NK-92 treated with Interleukin-12 subunit alpha and Interleukin-12 subunit beta, amount 100 ng/mL, for 24 hours (cell line): ENCODE results near the gene DGCR6L.
"Not testable (repeated sequence)": the region's sequence is repeated elsewhere in the genome, so short reads cannot be mapped to it uniquely, and the experiment has no call there.

Experiments
- DNase-seq: peaks from one replicate; lab custom pipeline; 2025; lab: John Stamatoyannopoulos, UW

The DGCR6L gene

DNA sequence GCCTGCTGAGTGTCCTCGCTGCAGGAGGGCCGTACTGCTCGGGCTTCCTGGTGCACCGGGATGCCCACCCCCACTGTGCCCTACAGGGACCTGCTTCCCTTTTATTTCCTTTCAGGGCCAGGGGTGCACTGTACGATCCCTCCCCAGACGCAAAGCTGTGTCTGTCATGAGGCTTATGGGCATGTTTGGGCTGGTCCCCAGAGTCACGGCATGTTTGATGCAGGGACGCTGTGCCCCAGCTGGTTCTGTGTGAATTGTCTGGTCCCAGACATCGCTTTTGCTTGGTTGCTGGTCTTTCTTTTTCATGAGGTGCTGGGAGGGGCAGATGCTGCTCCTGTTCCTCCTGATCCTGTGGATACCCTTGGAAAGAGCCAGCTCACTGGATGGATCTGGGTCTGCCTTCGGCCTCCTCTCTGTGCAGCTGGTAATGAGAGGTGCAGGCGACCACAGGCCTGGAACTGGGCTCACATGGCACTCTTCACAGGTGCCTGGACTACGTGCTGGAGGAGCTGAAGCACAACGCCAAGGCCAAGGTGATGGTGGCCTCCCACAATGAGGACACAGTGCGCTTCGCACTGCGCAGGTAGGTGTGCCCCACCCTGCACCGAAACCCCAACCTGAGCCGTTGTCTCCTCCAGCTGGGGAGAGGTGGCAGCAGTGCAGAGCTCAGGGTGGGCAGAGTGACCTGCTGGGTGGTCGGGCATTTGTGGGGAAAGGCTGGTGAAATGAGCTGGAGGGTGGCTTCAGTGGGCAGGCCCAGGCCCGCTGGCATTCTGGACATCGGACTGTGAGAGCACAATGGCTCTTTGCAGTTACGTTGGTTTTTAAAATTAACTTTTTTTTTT, 10.8 kb downstream of the DGCR6L start:
- DNase-seq: not testable (repeated sequence)

DNA sequence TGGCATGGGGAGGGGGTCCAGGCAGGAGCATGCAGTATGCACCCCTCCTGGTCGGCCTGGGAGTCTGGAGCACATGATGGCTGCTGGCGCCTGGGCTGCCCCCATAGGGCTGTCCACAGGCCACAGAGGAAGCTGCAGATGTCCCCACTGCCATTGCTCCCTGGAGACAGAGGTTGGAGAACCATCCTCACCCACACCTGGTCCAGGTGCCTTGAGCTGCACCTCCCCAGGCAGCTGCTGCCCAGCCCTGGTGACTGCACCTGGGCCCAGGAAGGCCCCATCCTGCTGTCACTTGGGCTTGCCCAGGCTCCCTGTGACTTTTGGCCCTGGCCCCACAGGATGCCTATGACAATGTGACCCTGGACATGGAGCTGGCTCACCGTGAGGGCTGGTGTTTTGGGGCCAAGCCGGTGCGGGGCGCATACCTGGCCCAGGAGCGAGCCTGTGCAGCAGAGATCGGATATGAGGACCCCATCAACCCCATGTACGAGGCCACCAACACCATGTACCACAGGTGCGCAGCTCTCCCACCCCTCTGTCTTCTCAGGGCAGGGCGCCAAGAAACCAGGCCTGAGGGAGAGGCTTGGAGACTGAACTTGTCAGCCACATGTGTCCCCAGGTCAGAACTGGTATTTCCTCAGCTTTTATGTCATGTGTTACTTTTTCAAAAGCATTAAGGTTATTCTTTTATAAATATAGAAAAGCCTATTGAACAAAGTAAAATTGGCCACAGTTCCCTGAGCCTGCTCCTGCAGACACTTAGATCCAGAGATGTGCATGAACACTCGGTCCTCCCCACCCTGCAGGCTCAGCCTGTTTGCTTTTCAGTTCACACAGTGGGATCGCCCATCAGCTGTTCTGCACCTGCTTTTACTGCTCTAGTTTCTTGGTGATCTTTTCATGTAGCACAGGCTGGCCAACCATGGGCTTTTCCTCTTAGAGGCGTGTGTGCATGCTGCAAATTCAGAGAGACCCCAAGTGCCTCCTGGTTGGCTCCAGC, 12.1 kb downstream of the DGCR6L start:
- not testable (repeated sequence) for DNase-seq

DNA sequence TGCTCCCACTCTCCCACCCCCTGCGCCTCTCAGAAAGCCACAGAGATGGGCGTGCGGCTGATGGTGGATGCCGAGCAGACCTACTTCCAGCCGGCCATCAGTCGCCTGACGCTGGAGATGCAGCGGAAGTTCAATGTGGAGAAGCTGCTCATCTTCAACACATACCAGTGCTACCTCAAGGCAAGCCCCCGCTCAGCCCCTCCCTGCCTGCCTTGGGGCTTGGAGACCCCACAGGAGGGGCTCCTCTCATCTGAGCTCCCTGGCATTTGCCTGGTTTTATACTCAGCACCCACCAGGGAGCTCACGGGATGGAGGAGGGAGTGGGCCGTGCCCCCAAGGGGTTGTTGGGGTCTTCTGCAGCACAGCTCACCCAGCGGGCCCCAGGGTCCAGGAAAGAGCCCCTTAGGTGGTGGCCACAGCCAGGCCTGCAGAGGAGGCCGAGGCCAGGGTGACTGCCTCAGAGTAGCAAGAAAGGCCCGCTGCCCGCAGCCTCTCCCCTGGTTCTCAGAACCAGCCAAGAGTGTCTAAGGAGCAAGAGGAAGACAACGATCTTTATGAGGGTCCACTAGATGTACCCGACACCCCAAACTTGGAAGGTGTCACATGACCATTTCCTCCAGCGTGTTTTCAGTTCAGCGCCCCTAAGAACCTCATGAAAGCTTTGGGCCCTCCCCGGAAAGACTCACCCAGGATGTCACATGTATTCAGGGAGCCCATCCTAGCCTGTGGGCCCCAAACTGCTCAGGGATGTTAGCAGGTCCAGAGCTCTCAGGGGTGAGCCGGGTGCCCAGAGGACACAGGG, 13.0 kb downstream of the DGCR6L start:
- not testable (repeated sequence) for DNase-seq

- no peak for DNase-seq
Measured at GRCh38 chr22:20305894-20306645, 13.8 kb downstream of the DGCR6L start.

- not testable (repeated sequence) for DNase-seq
Measured at GRCh38 chr22:20305230-20305893, 14.5 kb downstream of the DGCR6L start.

GRCh38 chr22:20304646-20305045, 15.2 kb downstream of the DGCR6L start:
- DNase-seq: no peak

- not testable (repeated sequence) for DNase-seq
Measured at GRCh38 chr22:20303229-20303534, 16.7 kb downstream of the DGCR6L start.

- no peak for DNase-seq
Measured at GRCh38 chr22:20302438-20303228, 17.2 kb downstream of the DGCR6L start.

GRCh38 chr22:20299746-20300136, 20.1 kb downstream of the DGCR6L start:
- no peak for DNase-seq

DNA sequence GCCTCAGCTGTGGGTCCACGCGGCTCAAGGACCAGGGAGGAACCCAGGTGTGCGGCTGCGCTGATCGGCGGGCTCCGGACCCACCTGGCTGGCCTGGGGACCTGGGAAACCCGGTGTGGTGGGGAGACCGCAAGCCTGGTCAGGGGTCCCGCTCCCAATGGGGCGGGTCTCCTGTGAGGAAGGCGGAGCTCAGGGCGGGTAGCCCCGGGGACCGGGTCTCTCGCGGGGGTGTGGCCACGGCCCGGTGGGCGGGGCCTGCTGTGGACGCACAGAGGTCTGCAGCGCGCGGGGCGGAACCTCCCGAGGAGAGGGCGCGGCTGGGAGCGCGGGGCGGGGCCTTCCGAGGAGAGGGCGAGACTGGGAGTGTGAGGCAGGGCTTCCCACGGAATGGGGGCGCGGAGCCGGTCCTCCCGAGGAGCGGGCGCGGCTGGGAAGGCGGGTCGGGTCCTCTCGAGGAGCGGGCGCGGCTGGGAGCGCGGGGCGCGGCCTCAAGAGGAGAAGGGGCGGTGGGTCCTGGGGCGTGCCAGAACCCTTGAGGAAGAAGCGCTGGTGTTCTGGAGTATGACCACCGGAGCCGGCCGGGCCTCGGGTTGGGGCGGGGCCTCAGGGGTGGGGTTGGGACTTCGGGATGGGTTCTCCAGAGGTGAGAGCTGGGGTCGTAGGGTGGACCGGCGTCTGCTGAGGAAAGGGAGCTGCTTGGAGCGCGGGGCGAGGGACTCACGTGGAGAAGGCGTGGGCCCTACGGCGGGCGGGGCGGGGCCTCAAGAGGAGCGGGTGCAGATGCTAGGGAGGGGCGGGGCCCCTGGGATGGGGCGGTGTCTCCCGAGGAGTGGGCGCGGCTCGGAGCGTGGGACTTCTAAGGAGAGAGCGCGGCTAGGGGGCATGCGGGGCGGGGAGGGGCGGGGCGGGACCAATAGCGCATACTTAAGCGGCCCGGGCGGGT, 20.8 kb downstream of the DGCR6L start:
- DNase-seq: no peak

GRCh38 chr22:20298110-20298802, 21.6 kb downstream of the DGCR6L start:
- DNase-seq: no peak

- no peak for DNase-seq
Measured at GRCh38 chr22:20297414-20298109, 22.3 kb downstream of the DGCR6L start.

- DNase-seq: no peak
Measured at GRCh38 chr22:20296598-20296997, 23.3 kb downstream of the DGCR6L start.

DNA sequence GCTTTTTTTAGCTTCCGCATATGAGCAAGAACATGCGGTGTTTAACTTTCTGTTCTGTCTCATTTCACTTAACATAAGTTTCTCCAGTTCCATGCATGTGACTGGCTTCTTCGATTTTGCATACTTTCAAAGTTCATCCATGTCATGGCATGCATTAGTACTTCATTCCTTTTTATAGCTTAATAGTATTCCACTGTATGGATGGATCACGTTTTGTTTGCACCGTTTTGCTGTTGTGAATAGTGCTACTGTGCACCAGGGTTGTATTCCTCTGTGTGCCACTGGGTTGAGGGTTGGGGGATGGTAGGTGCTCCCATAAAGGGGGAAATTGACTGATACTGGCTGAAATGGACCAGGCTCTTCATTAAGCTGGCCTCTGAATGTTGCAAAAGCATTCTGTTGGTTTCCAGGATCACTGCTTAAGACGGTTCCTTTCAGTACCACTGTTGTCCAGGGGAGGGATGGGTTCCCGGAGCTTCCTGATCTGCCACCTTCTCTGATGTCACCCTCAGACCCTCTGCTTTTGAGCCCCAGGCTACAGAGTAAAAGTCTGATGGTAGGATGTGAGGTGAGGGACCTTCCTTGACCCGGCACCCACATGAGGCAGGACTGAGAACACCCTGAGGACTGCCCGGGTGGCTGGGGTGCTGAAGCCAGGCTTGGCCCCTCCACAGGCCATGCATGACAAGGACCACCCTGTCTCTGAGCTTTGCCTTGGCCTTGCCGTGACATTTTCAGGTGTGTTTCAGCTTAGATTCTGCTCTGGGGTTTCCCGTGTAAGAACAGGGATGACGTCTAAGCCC, 24.4 kb downstream of the DGCR6L start:
- no peak for DNase-seq

- DNase-seq: no peak
Measured at GRCh38 chr22:20292673-20293232, 27.1 kb downstream of the DGCR6L start.

DNA sequence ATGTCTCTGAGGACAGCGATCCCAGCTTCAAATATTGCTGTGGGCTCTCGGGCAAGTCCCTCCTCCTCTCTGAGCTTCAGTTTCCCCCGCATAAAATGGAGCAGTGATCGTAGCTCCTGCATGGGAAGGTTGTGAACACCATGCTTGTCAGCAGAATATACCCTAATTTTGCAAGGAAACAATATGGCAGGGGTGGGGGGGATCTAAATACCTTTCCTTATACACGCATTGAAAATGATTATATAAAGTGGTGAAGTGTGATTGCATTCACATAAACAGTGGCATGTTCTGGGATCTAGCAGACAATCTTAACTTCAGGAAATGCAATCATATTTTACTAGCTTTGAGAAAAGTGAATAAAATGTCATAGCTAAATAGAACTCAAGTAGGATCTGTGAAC, 27.8 kb downstream of the DGCR6L start:
- no peak for DNase-seq
